MM.1S (cell line): Measurements from ENCODE around the gene RAC3.

ENCODE experiments used
- CTCF ChIP-seq: fragments of 300-600 bp; sonication (generic); IDR thresholded peaks from 2 replicates; pipeline ENCODE4 v1.5.1; 2016; ENCODE audit warnings: antibody characterized with exemption, low read length, mixed read lengths
- EZH2 ChIP-seq: fragments of 300-600 bp; sonication (generic); optimal IDR thresholded peaks from 2 replicates; pipeline ENCODE3; 2017; ENCODE audit warnings: low read depth, mild to moderate bottlenecking, antibody characterized with exemption, low read length, mixed read lengths
- EZH2phosphoT487 ChIP-seq: fragments of 300-600 bp; sonication (generic); IDR thresholded peaks from 2 replicates; pipeline ENCODE4 v1.6.1; 2018; ENCODE audit warnings: antibody characterized with exemption, low read length

GRCh38 chr17:82015311-82015971 lies 16.0 kb upstream of the RAC3 start:
- TF ChIP-seq CTCF (no peak), EZH2phosphoT487 (no peak), EZH2 (no peak)
